Activated naive CD4-positive, alpha-beta T cell treated with Interleukin-2 at 50 U/mL for 16 hours (primary cell): ENCODE measurements around the gene SYF2.
A peak's percentile ranks its signal among the peaks of the same experiment; 100 is the strongest.
"Not testable (repeated sequence)": the region's sequence is repeated elsewhere in the genome, so short reads cannot be mapped to it uniquely, and the experiment has no call there.

ENCODE experiments used
- DNase-seq: peaks from one replicate; pipeline ENCODE4 v3.0.0-alpha.2; 2020

The SYF2 gene

DNA sequence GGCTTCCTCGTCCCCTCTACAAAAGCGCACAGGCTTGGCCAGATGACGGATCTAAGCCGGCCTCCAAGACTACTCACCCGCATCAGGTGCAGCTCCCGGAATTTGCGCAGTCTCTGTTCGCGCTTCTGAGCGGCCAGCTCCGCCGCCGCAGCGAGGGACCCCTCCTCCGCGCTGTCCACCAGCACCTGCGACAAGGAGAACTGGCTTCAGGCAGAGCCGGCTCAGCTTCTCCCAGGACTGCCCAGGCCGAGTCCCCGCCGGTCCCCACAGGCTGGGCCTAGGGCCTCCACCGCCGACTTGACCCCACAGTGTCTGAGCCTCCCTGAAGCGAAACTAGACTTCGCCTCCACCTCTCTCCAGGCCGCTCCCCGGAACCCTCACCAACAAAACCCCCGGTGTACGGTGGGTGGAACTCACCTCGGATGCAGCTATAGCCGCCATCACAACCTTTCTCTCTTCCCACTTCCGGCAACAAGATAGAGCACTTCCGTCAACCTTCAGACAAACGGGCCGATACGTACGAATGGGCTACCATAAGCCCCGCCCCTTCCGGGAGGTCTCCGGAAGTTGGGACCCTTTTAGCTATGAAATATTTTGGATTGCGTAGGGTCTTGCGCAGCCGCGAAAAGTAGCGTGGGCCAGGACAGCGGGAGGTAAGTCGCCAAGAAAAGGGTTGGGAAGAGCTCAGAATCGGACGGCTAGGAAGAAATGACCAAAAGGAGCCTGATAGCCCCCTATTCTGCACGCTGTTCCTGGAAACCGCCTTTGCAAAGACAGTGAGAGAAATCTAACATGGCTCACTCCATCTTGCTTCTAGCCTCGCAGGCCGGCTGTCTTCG, at the start of gene SYF2:
TSS of gene SYF2 (minus strand) at position 476 of the 839 bp plus-strand sequence. CDS start at position 441, 35 bp downstream.
- DNase-seq, result peak; percentile 90

DNA sequence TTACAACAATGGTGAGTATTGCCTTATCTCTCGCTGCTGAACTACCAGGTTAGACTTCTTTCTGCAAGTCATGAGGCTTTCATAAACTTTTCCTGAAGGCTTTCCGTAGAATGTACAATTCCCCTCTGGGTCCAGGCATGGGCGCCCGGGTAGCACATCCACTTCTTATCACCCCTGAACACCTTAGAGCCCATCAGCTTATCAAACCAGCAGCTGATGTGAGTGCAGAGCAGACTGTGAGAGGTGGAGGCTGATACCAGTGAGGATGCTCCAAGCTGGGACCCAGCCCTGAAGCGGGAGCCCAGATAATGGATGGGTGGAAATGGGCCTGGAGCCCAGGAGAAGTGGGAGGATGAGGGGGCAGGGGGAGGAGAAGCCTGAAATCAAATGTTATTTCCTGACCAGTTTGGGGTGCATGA, 47.4 kb upstream of the SYF2 start:
- DNase-seq, result not testable (repeated sequence)

GRCh38 chr1:25278790-25279189, 46.5 kb upstream of the SYF2 start:
- DNase-seq, result not testable (repeated sequence)

DNA sequence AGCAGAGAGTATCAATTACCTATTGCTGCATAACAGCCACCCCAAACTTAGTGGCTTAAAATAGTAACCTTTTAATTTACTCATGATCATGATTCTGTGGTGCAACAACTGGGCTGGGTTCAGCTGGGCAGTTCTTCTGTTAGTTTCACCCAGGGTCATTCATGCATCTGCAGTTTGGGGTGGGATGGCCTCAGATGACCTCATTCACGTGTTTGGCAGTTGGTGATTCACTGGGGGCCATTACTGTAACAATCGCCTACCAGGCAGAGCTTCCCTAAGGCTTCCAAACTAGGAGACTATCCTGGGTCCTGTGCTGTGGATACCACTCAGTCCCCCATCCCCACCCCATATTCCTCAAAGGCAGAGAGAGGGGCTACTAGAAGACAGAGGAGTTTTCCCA, 46.1 kb upstream of the SYF2 start:
- DNase-seq, result not testable (repeated sequence)

GRCh38 chr1:25277295-25277694, 45.0 kb upstream of the SYF2 start:
- DNase-seq, result not testable (repeated sequence)

- DNase-seq, result not testable (repeated sequence)
Measured at GRCh38 chr1:25275648-25276047, 43.3 kb upstream of the SYF2 start.

GRCh38 chr1:25272238-25272637, 39.9 kb upstream of the SYF2 start, which contains the start of gene RHD:
Gene RHD, plus strand, starts transcription at chr1:25272509. Its CDS starts 39 bp downstream, at chr1:25272548.
- not testable (repeated sequence) for DNase-seq

GRCh38 chr1:25268143-25268760, 36.0 kb upstream of the SYF2 start:
- DNase-seq, result not testable (repeated sequence)

- DNase-seq, result peak; percentile 86
Measured at GRCh38 chr1:25267288-25268142, 35.2 kb upstream of the SYF2 start.

- not testable (repeated sequence) for DNase-seq
Measured at GRCh38 chr1:25266554-25267287, 34.4 kb upstream of the SYF2 start.

- not testable (repeated sequence) for DNase-seq
Measured at GRCh38 chr1:25260336-25260735, 28.0 kb upstream of the SYF2 start.

DNA sequence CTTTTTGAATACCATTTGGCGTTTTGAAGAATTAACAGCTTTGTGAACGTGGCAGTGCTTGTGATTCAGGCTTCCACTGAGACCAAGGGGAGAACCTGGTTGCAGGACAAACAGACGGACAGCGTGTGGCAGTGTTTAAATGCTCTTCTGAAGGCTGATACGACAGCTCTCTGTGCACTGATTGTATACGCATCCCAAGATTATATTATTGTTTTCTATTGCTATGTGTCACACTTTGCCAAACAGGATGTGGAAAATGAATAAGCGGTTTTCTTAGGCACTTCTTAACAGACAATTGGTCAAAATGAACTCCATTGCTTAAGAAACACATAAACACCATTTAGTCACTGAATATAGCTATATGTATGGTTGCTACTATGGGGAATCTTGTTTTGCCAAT, 27.5 kb upstream of the SYF2 start:
- DNase-seq, result not testable (repeated sequence)

GRCh38 chr1:25257196-25257595, 24.9 kb upstream of the SYF2 start:
- DNase-seq, result no peak

GRCh38 chr1:25256578-25256965, 24.3 kb upstream of the SYF2 start:
- DNase-seq, result no peak

GRCh38 chr1:25255706-25256577, 23.6 kb upstream of the SYF2 start:
- DNase-seq, result no peak

DNA sequence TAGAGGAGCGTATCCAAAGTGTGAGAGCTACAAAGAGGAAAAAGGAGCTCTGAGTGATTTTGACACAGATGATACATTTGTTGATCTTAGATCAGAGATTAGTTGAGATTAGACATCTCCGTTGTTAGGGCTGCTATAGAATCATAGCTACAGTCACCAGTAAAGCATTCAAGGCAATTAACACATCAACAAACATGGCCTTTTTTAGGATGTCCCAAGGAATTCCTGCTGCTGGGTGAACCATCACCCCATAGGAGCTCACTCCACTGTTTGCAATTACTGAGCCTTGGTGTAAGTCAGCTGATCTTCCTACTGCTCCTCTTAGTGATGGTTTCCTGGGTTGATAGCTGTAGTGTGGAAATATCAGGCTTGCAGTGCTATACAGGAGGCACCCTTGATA, 21.6 kb upstream of the SYF2 start:
- no peak for DNase-seq

DNA sequence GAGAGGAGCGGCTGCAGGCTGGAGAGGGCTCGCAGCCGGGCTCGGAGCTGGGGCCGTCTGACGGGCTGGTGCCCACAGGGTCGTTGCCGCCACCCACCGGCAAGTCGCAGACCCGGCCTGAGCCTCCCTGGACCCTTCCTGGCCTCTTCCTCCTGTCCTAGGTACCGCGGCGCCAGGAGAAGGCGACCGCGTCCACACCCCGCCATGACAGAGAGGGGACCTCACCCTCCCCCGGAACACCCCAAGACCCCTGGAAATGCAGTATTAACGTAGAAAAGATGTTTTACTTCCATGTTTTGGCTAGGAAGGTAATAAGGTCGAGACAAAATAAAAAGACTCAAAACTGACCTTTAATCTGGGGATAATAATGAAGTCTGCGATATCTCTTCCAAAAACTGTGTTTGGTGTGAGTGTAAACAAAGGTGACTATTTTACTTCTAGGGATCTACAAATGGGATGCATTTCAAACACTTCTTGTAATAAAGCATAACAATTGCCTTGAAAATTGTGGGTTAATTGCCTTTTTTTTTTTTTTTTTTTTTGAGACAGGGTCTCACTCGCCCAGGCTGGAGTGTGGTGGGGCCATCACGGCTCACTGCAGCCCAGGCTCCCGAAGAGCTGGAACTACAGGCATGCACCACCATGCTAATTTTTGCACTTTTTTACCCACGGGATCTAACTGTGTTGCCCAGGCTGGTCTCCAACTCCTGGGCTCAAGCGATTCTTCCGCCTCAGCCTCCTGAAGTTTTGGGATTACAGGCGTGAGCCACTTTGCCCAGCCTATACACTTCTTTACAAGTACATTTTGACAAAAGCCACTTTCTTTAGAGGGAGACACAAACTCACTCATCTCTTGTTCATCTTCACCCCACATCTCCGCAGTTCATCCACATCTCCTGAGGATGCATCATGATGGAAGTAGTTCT, 15.8 kb upstream of the SYF2 start:
- no peak for DNase-seq

DNA sequence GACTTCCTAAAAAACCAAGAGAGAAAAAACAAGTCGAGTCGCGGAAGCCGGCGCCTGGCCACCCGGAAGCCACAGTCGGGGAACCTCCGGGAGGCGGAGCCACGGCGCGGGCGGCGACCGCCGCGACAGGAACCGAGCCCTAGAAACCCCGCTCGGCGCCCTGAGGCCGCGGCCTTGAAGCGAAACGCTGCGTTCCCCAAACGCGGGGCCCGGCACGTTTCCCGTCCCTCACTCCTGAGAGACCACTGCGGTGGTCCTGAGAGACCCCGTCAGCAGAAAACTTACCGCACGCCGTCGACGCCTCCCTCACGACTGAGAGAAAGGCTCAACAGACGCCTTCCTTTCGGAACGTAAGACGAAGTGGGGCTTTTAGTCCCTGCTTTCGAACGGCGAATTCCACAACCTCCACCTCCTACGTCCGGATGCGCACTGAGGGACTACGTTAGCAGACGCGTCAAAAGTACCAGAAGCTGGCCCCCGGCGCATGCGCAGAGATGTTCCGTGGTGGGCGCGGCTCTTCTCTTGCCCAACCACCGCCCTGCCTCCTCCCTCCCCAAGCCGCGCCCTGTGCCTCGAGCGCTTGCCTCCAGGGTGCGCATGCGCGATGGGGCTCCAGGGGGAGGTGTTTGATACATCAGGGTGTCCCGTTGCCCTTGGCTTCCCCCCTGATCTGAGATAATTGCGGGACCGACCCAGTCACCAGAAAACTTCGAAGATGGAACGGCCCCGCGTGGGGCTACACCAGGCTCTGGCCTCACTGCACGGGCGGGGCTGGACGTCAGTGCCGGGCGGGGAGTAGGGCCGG, 14.9 kb upstream of the SYF2 start, which contains the start of gene RSRP1:
TSS of gene RSRP1 (minus strand) at position 431 of the 805 bp plus-strand sequence. CDS start 491 bp downstream, outside the sequence.
- DNase-seq, result peak; percentile 100

GRCh38 chr1:25246600-25247023, 14.3 kb upstream of the SYF2 start:
- DNase-seq, result peak; percentile 38
